K562 treated with DMSO at 1 percent for 48 hours (cell line): ENCODE results near the gene NPAS4. TPM values are rescaled to one million over a fixed set of nuclear protein-coding genes. Genes with fewer than 3 reads are reported as not detected.

Experiments used
- total RNA-seq: library from RNA; unstranded; fragments of 300-600 nt; gene quantifications from 2 replicates; pipeline ENCODE4 v1.2.3, GENCODE V29; 2022; ENCODE audit warnings: low replicate concordance; ENCODE audit errors: extremely low read depth

The NPAS4 gene
- total RNA-seq: not detected in 2 replicates

DNA sequence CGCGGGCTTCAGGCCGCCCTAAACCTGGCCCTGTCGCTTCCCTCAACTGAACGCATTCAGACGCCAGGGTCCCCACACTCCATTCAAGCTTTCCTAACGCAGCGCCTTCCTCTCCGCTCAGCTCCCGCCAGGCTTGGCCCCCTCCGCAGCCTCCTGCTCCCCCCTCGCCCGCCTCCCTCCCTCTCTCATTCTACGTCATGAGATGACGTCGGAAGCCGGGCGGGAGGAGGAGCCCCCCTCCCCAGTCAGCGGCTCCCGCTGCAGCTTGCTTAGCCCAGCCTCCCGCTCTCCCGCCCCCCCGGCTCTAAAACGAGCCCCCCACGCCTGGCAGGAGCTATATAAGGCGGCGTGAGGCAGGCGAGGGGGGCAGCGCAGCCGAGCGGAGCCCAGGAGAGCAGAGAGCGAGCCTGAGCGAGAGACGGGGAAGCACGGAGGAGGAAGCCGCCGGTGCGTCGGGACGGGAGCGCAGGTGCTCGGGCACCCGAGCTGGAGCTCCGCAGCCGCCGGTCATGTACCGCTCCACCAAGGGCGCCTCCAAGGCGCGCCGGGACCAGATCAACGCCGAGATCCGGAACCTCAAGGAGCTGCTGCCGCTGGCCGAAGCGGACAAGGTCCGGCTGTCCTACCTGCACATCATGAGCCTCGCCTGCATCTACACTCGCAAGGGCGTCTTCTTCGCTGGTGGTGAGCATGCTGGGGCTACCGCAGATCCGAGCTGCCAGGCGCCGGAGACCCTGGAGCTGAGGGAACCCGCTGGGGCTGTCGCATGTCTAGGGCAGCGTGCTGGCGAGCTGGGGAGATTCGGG, at the start of gene NPAS4:
Gene NPAS4, plus strand, starts transcription at position 365 of the 806 bp plus-strand sequence. Its CDS starts 145 bp downstream, at position 510.

DNA sequence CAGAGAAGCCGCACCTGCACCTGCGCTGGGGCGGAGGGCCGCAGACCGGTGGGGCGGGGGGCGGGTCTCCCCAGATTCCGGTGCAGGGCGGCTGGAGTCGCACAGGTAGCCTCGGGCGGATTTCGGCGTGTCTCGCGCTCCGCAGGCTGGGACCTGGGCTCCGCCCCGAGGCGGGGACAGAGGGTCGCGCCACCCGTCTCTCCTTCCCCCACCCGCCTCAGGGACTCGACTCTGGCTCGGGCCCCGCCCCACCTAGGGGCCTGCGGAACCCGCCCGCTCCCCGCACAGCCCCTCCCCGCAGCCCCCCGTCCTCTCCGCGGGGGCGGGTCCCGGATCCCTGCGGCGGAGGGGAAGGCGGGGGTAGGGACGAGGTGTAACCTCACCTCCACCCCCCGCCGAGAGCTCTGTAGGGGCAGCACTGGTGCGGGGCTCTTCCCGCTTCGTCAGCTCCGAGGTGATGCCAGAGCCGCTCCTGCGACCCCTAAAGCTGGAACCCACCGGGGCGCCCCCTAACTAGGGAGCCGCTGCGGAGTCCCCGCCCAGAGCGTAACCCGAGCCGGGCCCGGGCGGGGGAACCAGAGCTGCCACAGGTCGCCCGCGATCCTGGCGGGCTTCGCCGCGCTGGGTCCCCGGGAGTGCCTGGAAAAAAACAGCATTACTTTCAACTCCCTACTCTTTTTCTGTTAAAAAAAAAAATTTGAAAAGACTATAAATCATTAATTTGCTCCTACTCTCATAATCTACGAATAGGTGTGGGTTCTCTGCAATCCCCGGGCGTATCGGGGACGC, 49.0 kb upstream of the NPAS4 start, which contains the start of gene SLC29A2:
Gene SLC29A2, minus strand, starts transcription at position 134 of the 789 bp plus-strand sequence. CDS start 169 bp downstream, outside the sequence.

DNA sequence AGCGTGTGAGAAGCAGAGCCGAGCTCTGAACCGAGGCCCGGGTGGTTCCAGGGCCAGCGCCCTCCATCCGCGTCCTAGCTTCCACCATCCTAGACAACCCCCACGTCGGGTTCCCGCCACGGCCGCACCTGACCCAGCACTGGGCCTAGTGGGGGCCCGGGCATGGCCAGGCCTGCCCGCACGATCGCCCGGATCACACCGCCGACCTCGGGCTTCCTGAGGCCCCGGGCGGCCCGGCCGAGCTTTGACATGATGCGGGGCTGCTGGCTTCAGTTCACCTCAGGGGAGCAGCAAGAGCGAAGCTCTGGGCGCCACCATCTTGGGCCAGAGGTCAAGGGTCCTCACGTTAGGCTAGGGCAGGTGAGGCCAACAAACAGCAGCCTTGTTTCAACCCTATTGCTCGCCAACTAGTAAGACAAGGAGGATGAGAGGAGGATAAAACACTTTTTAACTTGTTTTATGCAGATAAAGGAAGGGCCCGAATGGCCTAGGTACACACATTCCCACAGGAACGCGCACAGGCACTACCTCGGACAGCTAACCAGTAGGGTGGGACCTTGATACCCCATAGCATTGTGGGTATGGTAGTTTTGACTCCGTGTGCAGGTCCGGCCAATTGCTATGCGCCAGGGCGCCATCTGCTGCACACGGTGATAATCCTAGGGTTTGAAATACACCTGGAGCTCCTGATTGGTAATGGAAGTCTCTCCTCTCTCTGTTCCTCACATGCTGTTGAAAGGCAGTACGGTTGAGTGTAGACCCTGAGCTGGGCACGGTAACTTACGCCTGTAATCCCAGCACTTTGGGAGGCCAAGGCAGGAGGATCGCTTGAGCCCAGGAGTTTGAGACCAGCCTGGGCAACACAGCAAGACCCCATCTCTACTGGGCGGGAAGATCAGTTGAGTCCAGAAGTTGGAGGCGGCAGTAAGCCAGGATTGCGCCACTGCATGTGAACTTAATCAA, 17.9 kb downstream of the NPAS4 start, which contains the start of gene MRPL11:
Gene MRPL11, minus strand, starts transcription at position 345 of the 963 bp plus-strand sequence. Its CDS starts 94 bp downstream, at position 251.

DNA sequence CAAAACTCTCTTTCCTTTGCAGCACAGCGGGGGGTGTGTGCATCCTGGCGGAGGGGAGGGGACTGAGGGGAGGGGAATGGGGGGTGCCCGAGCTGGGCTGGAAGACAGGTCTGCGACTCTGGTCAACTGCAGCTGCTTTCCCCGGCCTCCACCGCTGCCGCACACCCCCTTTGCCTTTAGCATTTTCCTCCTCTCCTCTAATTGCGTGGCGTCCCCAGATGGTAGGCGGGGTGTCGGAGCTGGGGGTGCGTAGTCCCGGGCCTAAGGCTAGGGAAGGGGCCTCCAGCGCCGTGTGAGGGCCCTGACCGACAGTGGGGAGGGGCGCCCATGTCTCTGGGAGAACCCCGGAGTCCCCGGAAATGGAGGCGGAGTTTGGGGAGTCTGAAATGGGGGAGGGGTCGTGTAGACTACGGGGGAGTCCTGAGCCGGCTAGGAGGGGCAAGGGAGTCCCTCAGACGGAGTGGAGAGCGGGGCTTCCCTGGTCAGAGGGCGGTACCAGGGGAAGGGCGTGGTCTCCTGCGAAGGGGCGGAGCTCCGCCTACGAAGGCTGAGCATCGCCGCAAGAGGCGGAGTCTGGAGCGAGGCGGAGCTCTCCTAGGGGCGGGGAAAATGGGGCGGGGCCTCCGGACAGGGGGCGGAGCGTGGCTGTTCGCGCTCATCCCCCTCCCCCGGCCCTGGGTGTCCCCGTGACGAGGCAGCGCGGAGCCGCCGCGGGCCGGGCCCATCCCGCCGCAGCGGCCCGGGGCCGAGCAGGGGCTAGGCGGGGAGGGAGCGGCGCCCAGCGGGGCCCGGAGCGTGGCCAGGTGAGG, 45.6 kb downstream of the NPAS4 start, which contains the start of gene PELI3:
Gene PELI3, plus strand, starts transcription at position 681 of the 809 bp plus-strand sequence. CDS start 1,224 bp downstream, outside the sequence.

Other genes starting within 250 kb of the NPAS4 start
- gene KLC2, start 163.3 kb upstream of the NPAS4 start, total RNA-seq: not detected in 2 replicates
- gene RAB1B, start 152.4 kb upstream of the NPAS4 start, total RNA-seq: 266 TPM in 1 of 2 replicates, not detected in the other
- gene CNIH2, start 142.9 kb upstream of the NPAS4 start, total RNA-seq: not detected in 2 replicates
- not detected in 2 replicates for gene YIF1A, start 131.9 kb upstream of the NPAS4 start, total RNA-seq
- gene TMEM151A, start 129.1 kb upstream of the NPAS4 start, total RNA-seq: not detected in 2 replicates
- gene CD248, start 104.0 kb upstream of the NPAS4 start, total RNA-seq: not detected in 2 replicates
- not detected in 2 replicates for gene RIN1, start 84.6 kb upstream of the NPAS4 start, total RNA-seq
- gene BRMS1, start 75.9 kb upstream of the NPAS4 start, total RNA-seq: not detected in 2 replicates
- not detected in 2 replicates for gene B4GAT1, start 73.4 kb upstream of the NPAS4 start, total RNA-seq
- not detected in 2 replicates for gene SLC29A2, start 49.3 kb upstream of the NPAS4 start, total RNA-seq
- not detected in 2 replicates for gene MRPL11, start 17.8 kb downstream of the NPAS4 start, total RNA-seq
- gene PELI3, start 45.9 kb downstream of the NPAS4 start, total RNA-seq: not detected in 2 replicates
- not detected in 2 replicates for gene DPP3, start 59.4 kb downstream of the NPAS4 start, total RNA-seq
- gene BBS1, start 89.6 kb downstream of the NPAS4 start, total RNA-seq: not detected in 2 replicates
- gene ZDHHC24, start 125.0 kb downstream of the NPAS4 start, total RNA-seq: not detected in 2 replicates
- not detected in 2 replicates for gene ACTN3, start 125.9 kb downstream of the NPAS4 start, total RNA-seq
- gene CTSF, start 147.6 kb downstream of the NPAS4 start, total RNA-seq: not detected in 2 replicates
- gene CCDC87, start 172.0 kb downstream of the NPAS4 start, total RNA-seq: not detected in 2 replicates
- gene CCS, start 172.2 kb downstream of the NPAS4 start, total RNA-seq: not detected in 2 replicates
- not detected in 2 replicates for gene RBM14, start 195.6 kb downstream of the NPAS4 start, total RNA-seq
- gene RBM4, start 217.7 kb downstream of the NPAS4 start, total RNA-seq: not detected in 2 replicates